NCI-H2196 (cell line): Measurements from ENCODE around the gene MUS81.

ENCODE experiments used
- DNase-seq: peaks from one replicate; lab custom pipeline; 2025; ENCODE audit not compliant: unreplicated experiment; lab: John Stamatoyannopoulos, UW

The MUS81 gene

DNA sequence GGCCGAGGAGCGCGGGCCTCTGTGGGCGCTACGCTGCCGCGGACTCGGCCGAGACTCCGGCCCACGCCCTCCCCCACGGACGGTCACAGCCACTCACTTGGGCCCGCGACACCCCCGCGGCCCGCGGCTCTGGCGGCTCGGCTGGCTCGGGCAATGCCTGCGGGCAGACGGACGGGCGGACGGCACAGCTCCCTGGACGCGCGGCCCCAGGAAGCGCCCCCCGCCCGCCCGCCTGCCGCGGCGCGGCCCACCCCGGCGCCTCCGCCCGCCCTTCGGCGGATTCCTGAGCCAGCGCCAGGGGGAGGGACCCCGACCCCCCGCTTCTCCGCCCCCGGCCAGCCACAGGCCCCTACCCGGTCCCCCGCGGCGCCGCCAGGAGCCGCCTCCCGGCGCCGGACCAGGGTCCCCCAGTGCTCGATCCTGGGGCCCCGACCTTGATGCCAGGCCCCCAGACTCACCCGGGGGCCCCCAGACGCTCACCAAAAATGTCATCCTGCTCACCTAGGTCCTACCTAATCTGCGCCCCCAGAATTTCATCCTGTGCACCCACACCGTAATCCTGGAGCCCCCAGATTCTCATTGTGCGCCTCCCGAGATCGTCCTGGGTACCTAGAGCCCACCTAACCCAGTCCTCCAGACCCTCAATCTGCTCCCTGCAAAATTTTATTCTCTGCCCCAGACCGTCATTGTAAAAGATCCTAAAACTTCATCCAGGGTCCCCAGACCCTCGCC lies 12.5 kb downstream of the MUS81 start, which contains the start of gene EFEMP2:
EFEMP2 (minus strand) TSS at position 215 of the 732 bp plus-strand sequence. CDS start 446 bp downstream, outside the sequence.
- DNase-seq = no peak

DNA sequence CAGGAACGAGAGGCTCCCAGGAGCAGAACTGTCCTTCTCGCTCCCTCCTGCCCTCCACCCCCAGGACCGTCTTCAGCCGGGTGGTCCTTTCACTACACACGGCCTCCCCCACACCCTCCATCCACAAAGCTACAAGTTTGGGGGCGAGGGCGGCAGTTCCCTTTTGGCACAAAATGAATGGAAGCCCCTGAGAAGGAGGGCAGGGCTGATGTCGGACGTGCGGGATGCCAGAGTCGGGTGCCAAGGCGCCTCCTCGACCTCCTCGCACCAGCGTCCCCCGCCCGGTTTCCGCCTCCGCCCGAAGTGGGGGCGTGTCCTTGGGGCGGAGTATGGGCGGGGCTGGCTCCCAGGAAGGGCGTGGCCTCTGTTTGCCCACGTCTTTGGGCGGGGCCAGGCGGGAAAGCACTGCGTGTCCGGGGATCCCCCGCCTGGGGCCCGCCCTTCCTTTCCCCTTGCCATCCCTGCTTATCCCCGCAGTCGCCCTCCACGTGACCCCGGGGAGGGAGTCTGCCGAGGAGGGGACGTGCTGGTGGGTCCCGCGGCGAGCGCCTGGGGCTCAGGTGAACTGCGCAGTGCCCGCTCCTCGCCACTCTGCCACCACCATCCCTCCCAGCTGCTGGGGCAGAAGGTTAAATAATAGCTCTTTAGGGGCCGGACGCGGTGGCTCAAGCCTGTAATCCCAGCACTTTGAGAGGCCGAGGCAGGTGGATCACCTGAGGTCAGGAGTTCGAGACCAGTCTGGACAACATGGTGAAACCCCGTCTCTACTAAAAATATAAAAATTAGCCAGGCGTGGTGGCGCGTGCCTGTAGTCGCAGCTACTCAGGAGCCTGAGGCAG lies 13.3 kb downstream of the MUS81 start:
- peak; percentile 97 for DNase-seq

DNA sequence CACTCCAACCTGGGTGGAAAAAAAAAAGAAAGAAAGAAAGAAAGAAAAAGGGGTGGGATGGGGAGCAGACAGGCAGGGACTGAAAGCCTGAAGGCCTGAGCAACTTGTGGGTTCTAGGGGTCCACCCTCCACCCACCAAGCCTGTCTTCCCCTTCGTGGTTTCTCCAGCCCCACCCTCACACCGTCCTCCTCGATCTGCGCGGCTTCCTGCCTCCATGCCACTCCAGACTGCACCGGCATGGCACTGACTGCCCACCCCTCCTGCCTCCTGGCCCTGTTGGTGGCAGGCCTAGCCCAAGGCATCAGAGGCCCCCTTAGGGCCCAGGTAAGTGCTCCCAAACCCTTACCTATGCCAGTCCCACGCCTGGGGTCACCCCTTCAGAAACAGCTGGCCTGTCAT lies 19.4 kb downstream of the MUS81 start, which contains the start of gene CTSW:
CTSW (plus strand) TSS at position 221 of the 400 bp plus-strand sequence; CDS start at position 239, 18 bp downstream.
- no peak for DNase-seq

DNA sequence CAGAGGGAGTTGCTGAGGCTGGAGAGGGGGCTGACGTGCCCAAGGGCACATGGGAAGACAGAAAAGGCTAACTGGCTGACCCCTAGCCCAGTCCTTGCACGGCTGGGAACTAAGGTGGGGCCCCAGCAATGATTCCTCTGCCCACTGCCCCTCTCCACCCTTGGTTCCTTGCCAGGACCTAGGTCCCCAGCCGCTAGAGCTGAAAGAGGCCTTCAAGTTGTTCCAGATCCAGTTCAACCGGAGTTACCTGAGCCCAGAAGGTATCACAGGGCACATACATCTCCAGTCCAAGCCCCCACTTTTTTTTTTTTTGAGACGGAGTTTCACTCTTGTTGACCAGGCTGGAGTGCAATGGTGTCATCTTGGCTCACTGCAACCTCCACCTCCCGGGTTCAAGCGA lies 19.8 kb downstream of the MUS81 start:
- no peak for DNase-seq

DNA sequence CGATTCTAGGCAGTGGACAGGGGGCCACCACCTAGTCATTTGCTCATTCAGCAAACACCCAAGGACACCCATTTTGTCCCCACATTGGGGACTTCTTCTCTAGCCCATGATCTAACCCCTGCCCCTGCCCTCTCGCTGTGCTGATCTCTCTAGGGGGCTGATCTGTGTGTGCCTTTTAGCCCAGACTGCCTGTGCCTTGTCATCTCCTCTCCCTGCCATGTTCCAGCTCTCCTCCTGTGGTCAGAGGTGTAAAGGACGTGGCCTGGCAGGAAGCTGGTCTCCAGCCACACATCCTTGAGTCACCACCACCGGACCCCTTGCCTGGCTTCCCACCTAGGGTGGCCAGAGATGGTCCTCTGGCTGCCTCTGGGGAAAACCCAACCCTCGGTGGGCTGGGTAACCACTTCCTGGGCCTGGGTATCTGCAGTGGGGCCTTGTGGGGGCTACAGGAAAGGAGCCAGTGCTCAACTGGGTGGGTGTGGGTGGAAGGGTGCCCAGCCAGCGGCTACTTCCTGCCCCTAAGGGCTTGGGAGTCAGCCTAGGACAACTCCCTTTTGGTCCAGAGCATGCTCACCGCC lies 20.7 kb downstream of the MUS81 start:
- no peak for DNase-seq

DNA sequence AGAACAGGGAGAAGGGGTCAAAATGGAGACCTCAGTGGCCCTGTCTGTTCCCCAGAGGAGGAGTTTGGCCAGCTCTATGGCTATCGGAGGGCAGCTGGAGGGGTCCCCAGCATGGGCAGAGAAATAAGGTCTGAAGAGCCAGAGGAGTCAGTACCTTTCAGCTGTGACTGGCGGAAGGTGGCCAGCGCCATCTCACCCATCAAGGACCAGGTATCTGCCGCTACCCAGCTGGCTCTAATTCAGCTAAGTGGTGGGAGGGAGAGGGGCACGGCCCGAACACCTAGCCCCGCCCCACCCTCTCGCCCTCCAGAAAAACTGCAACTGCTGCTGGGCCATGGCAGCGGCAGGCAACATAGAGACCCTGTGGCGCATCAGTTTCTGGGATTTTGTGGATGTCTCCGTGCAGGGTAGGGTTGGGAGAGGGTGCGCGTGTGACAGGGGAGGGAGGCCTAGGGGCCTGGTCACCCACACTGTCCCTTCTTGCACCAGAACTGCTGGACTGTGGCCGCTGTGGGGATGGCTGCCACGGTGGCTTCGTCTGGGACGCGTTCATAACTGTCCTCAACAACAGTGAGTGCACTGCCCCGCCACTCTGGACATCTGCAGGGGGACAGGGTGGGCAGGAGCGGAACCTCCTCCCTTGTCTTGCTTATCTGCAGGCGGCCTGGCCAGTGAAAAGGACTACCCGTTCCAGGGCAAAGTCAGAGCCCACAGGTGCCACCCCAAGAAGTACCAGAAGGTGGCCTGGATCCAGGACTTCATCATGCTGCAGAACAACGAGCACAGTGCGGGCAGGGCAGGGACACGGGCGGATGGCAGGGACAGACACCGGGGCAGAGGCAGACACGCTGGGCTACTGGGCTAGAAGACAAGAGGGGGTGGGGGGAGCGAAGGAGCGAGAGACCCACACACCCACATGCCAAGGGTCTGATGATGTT lies 22.2 kb downstream of the MUS81 start:
- no peak for DNase-seq

DNA sequence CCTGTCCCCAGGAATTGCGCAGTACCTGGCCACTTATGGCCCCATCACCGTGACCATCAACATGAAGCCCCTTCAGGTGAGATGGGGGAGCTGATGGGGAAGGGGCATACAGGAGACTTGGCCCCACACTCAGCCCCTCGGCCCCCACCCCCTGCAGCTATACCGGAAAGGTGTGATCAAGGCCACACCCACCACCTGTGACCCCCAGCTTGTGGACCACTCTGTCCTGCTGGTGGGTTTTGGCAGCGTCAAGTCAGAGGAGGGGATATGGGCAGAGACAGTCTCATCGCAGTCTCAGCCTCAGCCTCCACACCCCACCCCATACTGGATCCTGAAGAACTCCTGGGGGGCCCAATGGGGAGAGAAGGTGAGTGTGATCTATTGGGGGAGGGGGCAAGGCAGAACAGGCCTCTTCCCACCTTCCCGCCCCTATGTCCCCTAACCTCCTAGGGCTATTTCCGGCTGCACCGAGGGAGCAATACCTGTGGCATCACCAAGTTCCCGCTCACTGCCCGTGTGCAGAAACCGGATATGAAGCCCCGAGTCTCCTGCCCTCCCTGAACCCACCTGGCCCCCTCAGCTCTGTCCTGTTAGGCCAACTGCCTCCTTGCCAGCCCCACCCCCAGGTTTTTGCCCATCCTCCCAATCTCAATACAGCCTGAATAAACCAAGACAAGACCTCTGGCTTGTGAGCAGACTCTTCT lies 23.0 kb downstream of the MUS81 start:
- DNase-seq = no peak

DNA sequence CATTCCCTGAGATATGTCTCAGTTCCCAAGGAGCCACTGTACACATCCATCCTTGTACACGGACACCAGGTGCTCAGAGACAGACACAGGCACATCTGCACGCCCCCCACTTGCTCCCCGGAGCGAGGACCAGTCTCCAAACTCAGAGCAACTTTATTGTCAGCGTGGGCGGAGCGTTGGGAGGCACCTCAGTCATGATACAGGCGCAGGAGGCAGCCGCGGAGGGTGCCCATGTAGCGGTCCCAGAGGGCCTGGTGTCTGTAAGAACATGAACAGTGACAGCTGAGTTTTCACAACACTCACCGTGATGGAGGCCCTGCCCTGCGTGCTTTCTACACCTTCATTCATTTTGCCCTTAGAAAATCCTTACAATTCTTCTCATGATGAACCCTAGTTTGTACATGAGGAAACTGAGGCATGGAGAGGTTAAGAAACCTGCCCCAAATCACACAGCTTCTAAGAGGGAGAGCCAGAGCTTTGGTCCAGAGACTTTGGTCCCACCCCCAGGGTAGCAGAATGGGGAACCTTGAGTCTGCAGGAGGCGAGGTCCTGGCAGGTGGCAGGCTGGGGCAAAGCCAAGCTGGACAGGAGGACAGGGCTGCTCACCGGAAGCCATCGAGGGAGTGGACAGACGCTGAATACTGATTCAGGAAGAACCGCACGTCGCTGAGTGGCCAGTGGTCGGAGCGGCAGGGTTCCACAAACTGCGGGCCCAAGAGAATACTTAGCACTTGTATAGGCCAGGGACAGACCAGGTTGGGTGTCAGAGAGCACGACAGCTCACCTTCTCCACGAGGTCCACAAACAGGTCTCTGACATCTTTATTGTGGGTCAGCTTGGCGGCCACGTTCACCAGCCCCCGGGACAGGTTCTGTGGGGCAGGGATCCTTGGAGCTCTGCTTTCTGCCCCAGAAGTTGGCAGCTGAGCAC lies 23.8 kb downstream of the MUS81 start:
- no peak for DNase-seq

DNA sequence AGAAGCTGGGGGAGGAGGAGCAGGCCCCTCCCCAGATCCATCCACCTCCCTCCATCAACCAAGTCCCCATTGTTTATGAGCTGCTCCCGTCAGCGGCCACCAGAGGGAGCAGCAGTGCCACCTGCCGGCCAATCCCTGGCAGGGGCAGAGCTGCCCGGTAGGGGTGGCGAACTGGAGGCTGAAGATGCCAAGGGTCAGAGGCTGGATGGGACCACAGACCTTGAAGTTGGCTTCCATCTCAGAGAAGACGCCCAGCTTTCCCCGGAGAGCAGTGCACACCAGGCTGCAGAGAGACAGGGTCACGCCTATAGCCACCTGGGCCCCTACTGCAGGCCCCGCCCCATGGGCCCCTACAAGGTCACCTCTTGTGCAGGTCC lies 24.5 kb downstream of the MUS81 start:
- peak; percentile 81 for DNase-seq

DNA sequence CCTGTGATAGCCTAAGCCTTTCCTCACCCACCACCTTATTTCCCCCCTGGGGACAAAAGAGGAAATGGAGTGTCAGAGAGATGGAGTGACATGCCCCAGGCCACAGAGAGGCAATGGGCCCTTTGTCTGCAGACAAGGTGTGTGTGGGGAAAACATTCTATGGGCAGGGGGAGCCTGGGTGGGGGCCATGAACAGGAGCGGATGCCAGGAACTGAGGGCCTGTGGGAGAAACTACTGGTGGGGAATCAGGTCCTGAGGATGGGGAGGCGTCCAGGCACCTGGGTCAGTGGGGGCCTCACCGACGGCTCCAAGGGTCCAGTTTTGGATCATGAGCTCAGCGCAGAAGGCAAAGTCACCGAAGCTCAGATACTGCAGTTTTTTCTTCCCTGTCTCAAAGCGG lies 25.0 kb downstream of the MUS81 start:
- no peak for DNase-seq

DNA sequence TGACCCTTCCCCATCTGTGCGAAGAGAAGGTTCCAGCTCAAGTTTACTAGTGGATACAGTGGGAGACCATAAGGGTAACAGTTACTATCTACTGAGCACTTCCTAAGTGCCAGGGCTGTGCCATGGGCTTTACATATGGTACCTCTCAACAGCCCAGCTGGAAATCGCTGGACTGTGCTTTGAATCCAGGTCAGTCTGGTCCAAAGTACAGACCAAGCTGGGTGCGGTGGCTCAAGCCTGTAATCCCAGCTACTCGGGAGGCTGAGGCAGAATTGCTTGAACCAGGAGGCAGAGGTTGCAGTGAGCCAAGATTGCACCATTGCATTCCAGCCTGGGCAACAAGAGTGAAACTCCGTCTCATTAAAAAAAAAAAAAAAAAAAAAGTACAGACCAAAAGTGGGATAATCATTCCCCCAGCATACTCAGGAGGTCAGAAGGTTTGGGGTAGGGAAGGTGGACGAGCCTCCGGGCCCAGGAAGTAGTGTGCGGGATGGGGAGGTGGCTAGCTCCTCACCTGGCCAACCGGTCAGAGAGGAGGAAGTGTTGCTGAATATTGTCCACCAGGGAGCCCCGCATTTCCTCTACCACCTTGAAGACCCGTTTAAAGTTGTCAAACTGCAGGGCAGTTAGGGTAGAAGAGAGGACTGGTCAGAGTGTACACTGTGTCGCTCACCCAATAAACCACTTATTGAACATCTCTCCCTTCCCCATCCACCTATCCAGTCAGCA lies 25.7 kb downstream of the MUS81 start:
- no peak for DNase-seq

DNA sequence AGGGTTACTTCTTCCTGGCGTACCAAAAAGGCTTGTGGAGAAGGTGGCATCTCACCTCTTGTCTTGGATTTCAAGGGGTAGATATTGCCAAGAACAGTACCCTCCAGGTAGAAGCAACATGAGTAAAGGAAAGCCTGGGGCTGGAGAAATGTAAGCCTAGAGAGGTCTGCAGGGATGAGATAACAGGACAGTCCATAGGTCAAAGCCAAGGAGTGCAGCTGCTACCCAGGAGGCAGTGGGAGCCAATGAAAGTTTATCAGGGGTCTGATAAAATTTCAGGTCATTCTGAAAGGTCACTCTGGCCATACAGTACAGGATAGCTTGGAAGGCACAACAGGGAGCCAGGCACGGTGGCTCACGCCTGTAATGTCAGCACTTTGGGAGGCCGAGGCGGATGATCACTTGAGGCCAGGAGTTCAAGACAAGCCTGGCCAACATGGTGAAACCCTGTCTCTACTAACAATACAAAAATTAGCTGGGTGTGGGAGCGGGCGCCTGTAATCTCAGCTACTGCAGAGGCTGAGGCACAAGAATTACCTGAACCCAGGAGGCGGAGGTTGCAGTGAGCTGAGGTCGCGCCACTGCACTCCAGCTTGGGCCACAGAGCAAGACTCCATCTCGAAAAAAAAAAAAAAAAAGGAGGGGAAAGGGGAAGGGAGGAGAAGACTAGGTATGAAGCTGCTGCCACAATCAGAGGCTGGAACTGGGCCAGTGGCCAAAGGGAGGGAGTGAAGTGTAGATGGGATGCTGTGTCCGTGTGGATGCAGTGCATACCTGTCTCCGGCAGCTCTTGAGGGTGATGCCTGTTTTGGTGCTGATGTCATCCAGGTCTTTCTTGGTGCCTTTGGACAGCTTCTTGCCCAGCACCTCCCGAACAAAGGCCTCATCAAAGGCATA lies 26.8 kb downstream of the MUS81 start:
- no peak for DNase-seq

DNA sequence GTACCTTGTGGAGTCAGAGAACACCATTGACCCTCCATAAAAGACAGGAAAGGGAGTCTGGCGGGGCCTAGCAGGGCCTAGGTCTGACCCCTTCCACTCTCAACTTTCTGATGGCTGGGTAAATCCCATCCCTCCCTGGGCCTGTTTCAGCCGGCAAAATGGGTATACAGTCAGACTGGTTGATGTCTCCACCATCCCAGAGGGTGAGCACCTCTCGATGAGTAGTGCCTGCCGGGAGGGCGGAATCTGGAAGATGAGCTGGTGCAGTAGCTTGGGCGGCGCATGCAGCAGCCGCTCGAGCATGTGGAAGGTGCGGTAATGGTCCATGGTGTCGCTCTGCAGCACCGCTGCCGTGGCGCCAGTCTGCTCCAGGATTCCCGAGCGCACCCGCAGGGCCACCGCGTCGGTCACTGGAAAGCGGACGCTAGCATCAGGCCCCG lies 27.5 kb downstream of the MUS81 start:
- no peak for DNase-seq

DNA sequence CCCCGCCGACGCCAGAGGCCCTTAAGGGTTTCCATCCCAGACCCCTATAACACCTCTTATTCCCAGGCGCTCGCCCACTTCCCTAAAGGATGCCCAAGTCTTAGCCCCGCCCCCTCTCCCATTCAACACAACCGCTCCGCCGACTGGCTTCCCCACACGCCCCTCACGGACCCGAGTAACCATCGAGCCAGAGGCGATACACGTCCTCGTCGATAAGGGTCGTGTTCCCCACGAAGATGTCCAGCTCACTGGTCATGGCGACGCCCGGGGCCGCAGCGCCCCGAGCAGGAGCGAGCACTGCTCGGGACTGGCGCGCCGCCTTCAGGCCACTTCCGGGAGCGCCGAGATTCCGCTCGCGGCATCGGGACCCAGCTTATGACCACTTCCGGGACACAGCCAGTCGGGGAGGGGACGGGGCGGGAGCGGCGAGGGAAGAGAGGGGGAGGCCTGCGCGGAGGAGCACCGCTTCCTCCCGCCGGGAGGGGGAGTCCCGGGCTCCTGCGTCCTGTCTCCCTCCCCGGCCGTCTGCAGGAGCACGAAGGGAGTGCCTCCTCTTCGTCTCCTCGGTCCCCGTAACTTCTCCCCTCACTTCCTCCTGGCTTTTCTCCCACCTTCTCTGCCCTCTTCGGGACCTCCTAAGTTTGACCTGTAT lies 28.1 kb downstream of the MUS81 start, which contains the start of gene FIBP:
FIBP (minus strand) TSS at position 309 of the 652 bp plus-strand sequence; CDS start at position 256, 53 bp downstream.
- peak; percentile 97 for DNase-seq

DNA sequence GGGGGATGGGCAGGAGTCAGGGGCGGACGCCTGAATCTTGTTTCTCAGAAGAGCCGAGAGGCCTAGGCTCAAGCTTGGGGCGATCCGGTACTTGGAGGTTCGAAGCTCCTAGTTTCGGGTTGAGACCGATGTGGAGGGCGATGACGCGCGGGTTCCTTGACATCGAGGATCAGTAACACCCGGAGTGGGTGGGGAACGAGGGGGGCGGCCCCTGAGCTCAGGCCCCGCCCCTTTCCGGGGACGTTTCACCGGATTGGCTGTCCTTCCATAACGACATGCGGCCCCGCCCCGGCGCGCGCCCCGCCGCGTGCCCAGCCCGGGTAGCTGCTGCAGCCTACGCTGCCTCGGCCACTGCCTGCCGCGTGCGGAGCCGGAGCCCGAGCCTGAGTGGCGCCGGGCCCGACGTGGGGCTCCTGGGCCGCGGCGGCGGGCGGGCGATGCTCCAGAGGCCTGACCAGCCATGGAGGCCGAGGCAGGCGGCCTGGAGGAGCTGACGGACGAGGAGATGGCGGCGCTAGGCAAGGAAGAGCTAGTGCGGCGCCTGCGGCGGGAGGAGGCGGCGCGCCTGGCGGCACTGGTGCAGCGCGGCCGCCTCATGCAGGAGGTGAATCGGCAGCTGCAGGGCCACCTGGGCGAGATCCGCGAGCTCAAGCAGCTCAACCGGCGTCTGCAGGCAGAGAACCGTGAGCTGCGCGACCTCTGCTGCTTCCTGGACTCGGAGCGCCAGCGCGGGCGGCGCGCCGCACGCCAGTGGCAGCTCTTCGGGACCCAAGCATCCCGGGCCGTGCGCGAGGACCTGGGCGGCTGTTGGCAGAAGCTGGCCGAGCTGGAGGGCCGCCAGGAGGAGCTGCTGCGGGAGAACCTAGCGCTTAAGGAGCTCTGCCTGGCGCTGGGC lies 30.3 kb downstream of the MUS81 start, which contains the start of gene CCDC85B:
CCDC85B (plus strand) TSS at position 350 of the 895 bp plus-strand sequence; CDS start at position 461, 111 bp downstream.
- peak; percentile 96 for DNase-seq
